Right lobe of liver (tissue), 6 donors: ENCODE measurements around the gene SLC22A23. TPM values are rescaled to one million over a fixed set of nuclear protein-coding genes. Genes with fewer than 3 reads are reported as not detected.

Experiments used
- ATAC-seq, 4 donors: fragments of 200-7000 bp; cut with Tn5 transposase; one replicate each; pipeline ENCODE4 v1.9.1; 2020; ENCODE audit warnings: mild to moderate bottlenecking in 4 of 4, moderate library complexity in 4 of 4
- DNase-seq, 3 donors: peaks; one replicate each; pipeline ENCODE4 v3.0.0-alpha.2; 2020
- H3K27ac ChIP-seq, 3 donors: fragments of 200-600 bp; one replicate each; pipeline ENCODE4 v1.8.0; 2022
- H3K27me3 ChIP-seq, 2 donors: fragments of 200-600 bp; one replicate each; pipeline ENCODE4 v1.8.0; 2022
- H3K36me3 ChIP-seq, 4 donors: fragments of 200-600 bp; sonication (generic) in 1 of 4; one replicate each; pipeline versions ENCODE4 v1.5.1 to v1.8.0; 2017 to 2022; ENCODE audit warnings: control low read depth in 1 of 4
- H3K4me1 ChIP-seq, 4 donors: fragments of 200-600 bp; sonication (generic) in 1 of 4; one replicate each; pipeline versions ENCODE4 v1.5.1 to v1.8.0; 2017 to 2022; ENCODE audit warnings: control low read depth in 1 of 4
- H3K4me3 ChIP-seq, 3 donors: fragments of 200-600 bp; one replicate each; pipeline ENCODE4 v1.8.0; 2022
- H3K9me3 ChIP-seq, 4 donors: fragments of 200-600 bp; sonication (generic) in 1 of 4; one replicate each; pipeline versions ENCODE4 v1.5.1 to v1.8.0; 2017 to 2022; ENCODE audit warnings: control low read depth in 1 of 4
- CTCF ChIP-seq, 4 donors: fragments of 200-600 bp in 3 of 4; fragments of 450-650 bp in 1 of 4; IDR thresholded peaks; one replicate each; pipeline versions ENCODE4 v1.5.1 to v1.8.0; 2016 to 2022; ENCODE audit warnings: antibody characterized with exemption in 4 of 4, mild to moderate bottlenecking in 2 of 4
- POLR2A ChIP-seq: fragments of 450-650 bp; IDR thresholded peaks from one replicate; pipeline ENCODE4 v1.6.1; 2017; ENCODE audit warnings: antibody characterized with exemption, mild to moderate bottlenecking
- WGBS: methylation state at CpG from one replicate; pipeline ENCODE4 v1.1.6; 2018; ENCODE audit warnings: low coverage, low lambda C conversion rate; ENCODE audit not compliant: insufficient coverage; ENCODE audit errors: missing lambda C conversion rate; 5-methylcytosine and 5-hydroxymethylcytosine counted together
- intact Hi-C, 2 donors: fragments of 100-400 bp; cut with DNase I; formaldehyde crosslinking; loops; one replicate each; pipeline versions ENCODE4 v1.11.2 to v1.14.1; 2022
- total RNA-seq, 6 experiments: library from RNA; depleted of rRNA in 2 of 6; stranded (reverse); fragments of >200 nt in 2 of 6; fragmentation: NEBNext Ultra II Directional in 3 of 6; extraction: Animal tissue kit (Norgen Biotek cat#: 25700) in 3 of 6; gene quantifications; one replicate each; pipeline versions ENCODE4 v1.1.0 to v1.2.4, GENCODE V29; 2016 to 2023
- donor health status: DM: no; HTN: yes; CAD: no.
- donor health status: DM: no; HTN: no; CAD: no.
- donor health status: DM: no; HTN: no; CAD: no.
- donor health status: DM: no; HTN: yes; CAD: no.
- donor health status: DM: no; HTN: yes; CAD: no.

SLC22A23 gene
- total RNA-seq, 6 experiments from 2014 or later: 11.7 to 27.6 (median 16.3) TPM

GRCh38 chr6:3231247-3232016 is 225.4 kb downstream of the SLC22A23 start:
- H3K27ac ChIP-seq: no peak overlapping the region
- no peaks in the 10 kb centered on the region for H3K36me3 ChIP-seq
- H3K4me1 ChIP-seq: peaks cover 0 to 34% (median 5%) of the 10 kb centered on the region in 4 donors
- intact Hi-C loops: no loop called here
- H3K4me3 ChIP-seq: peak overlapping the region; percentile 65 to 71 (median 67)
- H3K27me3 ChIP-seq: peaks cover 0 to 18% of the 10 kb centered on the region in 2 donors
- WGBS: under 1% methylated on average over 32 of the region's 47 CpGs
- DNase-seq (peak; percentile 75 to 90 (median 79)), ATAC-seq (peak; percentile 92 to 93 (median 92))
- no peak for TF ChIP-seq CTCF (IDR thresholded peaks at IDR 0.05)
- TF ChIP-seq POLR2A: peak; percentile 49
- no peaks in the 10 kb centered on the region for H3K9me3 ChIP-seq

- WGBS: 1% methylated on average over 11 of the region's 11 CpGs
- Histone ChIP-seq H3K4me1 (peaks cover 0 to 34% (median 5%) of the 10 kb centered on the region in 4 donors), H3K9me3 (no peaks in the 10 kb centered on the region), H3K27me3 (peaks cover 0 to 18% of the 10 kb centered on the region in 2 donors), H3K27ac (no peak overlapping the region), H3K4me3 (peak overlapping the region; percentile 65 to 71 (median 67)), H3K36me3 (no peaks in the 10 kb centered on the region)
- intact Hi-C loops: no loop called here
- DNase-seq: no peak
- TF ChIP-seq CTCF (IDR thresholded peaks at IDR 0.05) (no peak), POLR2A (no peak)
- ATAC-seq: peak in 2 of 4 donors; percentile 6 to 8
Observed at GRCh38 chr6:3230900-3231246, 226.0 kb downstream of the SLC22A23 start.

GRCh38 chr6:3230256-3230882 is 226.5 kb downstream of the SLC22A23 start:
- H3K9me3 ChIP-seq: no peaks in the 10 kb centered on the region
- H3K36me3 ChIP-seq: no peaks in the 10 kb centered on the region
- peaks cover 0 to 34% (median 5%) of the 10 kb centered on the region in 4 donors for H3K4me1 ChIP-seq
- no peak overlapping the region for H3K27ac ChIP-seq
- no peak for TF ChIP-seq CTCF (IDR thresholded peaks at IDR 0.05)
- no peak for TF ChIP-seq POLR2A
- 22% methylated on average over 11 of the region's 11 CpGs for WGBS
- H3K4me3 ChIP-seq: no peak overlapping the region
- intact Hi-C loops: no loop called here
- ATAC-seq (no peak), DNase-seq (no peak)
- peaks cover 0 to 18% of the 10 kb centered on the region in 2 donors for H3K27me3 ChIP-seq

GRCh38 chr6:3229566-3230178 is 227.2 kb downstream of the SLC22A23 start:
- H3K4me3 ChIP-seq: no peak overlapping the region
- no peak overlapping the region for H3K27ac ChIP-seq
- no peaks in the 10 kb centered on the region for H3K36me3 ChIP-seq
- intact Hi-C loops: no loop called here
- H3K9me3 ChIP-seq: no peaks in the 10 kb centered on the region
- WGBS: 2% methylated on average over 7 of the region's 28 CpGs
- H3K27me3 ChIP-seq: peaks cover 0 to 18% of the 10 kb centered on the region in 2 donors
- H3K4me1 ChIP-seq: peaks cover 0 to 34% (median 5%) of the 10 kb centered on the region in 4 donors
- no peak for ATAC-seq
- TF ChIP-seq POLR2A (no peak), CTCF (IDR thresholded peaks at IDR 0.05) (no peak)
- no peak for DNase-seq
